Cerebellar cortex (tissue), 1 donor: ENCODE measurements around the gene NPLOC4.

Source experiments
- DNase-seq: peaks from one replicate; pipeline ENCODE4 v3.0.0-alpha.2; 2015; ENCODE audit warnings: low spot score

The NPLOC4 gene

GRCh38 chr17:81565231-81565630 lies 71.7 kb downstream of the NPLOC4 start:
- no peak for DNase-seq

GRCh38 chr17:81564778-81565177 lies 72.1 kb downstream of the NPLOC4 start:
- no peak for DNase-seq

GRCh38 chr17:81563861-81564586 lies 72.9 kb downstream of the NPLOC4 start:
- DNase-seq, result no peak

GRCh38 chr17:81561494-81561885 lies 75.4 kb downstream of the NPLOC4 start:
- DNase-seq, result no peak

- DNase-seq, result no peak
These were observed 77.7 kb downstream of the NPLOC4 start for GRCh38 chr17:81558941-81559806.

GRCh38 chr17:81558115-81558468 lies 78.8 kb downstream of the NPLOC4 start:
- DNase-seq, result no peak

GRCh38 chr17:81557276-81558114 lies 79.4 kb downstream of the NPLOC4 start:
- no peak for DNase-seq

- no peak for DNase-seq
These were observed 80.0 kb downstream of the NPLOC4 start for GRCh38 chr17:81556863-81557262.

GRCh38 chr17:81556175-81556691 lies 80.7 kb downstream of the NPLOC4 start:
- no peak for DNase-seq

GRCh38 chr17:81553616-81554181 lies 83.2 kb downstream of the NPLOC4 start:
- peak; percentile 66 for DNase-seq

GRCh38 chr17:81553018-81553615 lies 83.8 kb downstream of the NPLOC4 start:
- DNase-seq, result peak; percentile 92

- DNase-seq, result peak; percentile 73
These were observed 84.5 kb downstream of the NPLOC4 start, which contains the start of gene FAAP100 for GRCh38 chr17:81552244-81553017. Gene FAAP100, minus strand, starts transcription at chr17:81552353. Its CDS starts 23 bp downstream, at chr17:81552330.

- DNase-seq, result no peak
These were observed 85.3 kb downstream of the NPLOC4 start for GRCh38 chr17:81551458-81552243.

- DNase-seq, result no peak
These were observed 86.0 kb downstream of the NPLOC4 start for GRCh38 chr17:81550830-81551457.

GRCh38 chr17:81550285-81550684 lies 86.6 kb downstream of the NPLOC4 start:
- DNase-seq, result no peak

- DNase-seq, result no peak
These were observed 87.1 kb downstream of the NPLOC4 start for GRCh38 chr17:81549826-81550225.

- DNase-seq, result peak; percentile 51
These were observed 87.8 kb downstream of the NPLOC4 start for GRCh38 chr17:81549031-81549557.

- no peak for DNase-seq
These were observed 89.3 kb downstream of the NPLOC4 start for GRCh38 chr17:81547614-81547982.
